ENCODE results near the gene PDZD2.

Gene PDZD2

GRCh38 chr5:32157078-32157477, 518.1 kb downstream of the PDZD2 start:
- DNase-seq = no peak

DNA sequence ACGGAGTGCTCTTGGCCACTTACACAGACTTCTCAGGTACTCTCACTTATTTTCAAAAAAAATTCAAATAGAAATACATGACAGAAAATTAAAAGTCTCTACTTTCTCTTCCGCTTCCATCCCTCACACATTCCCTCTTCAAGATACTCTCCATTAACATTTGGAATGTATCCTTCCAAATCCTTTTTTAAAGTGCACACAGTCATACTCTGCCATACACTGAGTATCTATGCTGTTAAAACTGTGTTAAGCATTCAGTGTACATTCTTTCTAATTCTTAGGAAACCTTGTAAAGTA, 519.7 kb downstream of the PDZD2 start:
- no peak for DNase-seq

GRCh38 chr5:32159328-32160072, 520.6 kb downstream of the PDZD2 start:
- DNase-seq = no peak

DNA sequence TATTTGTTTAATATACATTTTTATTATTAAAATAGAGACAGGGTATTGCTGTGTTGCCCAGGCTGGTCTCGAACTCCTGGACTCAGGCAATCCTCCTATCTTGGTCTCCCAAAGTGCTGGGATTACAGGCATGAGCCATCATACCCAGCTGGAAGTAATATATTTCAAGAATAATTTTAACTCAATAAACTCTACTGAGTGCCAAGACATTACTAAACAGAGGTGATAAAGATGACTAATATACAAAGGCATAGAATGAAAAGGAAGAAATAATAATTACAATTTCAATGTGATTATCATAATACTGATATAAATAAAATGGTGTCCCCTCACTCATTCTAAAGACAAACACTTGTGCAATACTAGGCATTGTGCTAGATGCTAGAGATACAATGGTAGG, 521.3 kb downstream of the PDZD2 start:
- no peak for DNase-seq

Measured in NCI-H1105 treated with DMSO at 0.1 percent for 48 hours (cell line).